ENCODE results near the gene GPR176.

GPR176 gene

DNA sequence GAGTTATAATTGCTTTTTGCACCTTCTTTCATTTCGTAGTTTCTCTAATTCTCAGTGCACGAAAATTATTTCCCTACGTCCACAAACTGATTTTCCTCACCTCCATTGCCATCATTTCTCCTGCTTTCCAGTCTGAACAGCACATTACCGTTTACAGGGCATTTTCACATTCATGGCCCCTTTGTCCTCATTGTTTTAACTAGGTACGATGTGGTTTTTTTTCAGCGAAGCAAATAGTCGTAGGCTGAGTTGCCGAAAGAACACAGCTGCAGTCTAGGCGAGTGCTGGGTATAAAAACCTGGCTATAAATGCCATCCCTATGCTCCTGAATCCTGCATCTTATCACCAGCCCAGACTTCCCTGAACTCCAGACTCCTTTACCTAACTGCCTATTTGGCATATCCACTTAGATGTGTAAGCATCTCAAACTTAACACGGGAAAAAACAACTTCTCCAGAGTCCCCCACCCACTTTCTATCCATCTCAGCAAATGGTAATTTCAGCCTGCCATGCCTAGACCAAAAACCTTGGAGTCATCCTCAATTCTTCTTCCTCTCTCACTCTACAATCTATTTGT is 136.7 kb downstream of the GPR176 start:
- no peak for DNase-seq (ENCODE audit: low spot score)

DNA sequence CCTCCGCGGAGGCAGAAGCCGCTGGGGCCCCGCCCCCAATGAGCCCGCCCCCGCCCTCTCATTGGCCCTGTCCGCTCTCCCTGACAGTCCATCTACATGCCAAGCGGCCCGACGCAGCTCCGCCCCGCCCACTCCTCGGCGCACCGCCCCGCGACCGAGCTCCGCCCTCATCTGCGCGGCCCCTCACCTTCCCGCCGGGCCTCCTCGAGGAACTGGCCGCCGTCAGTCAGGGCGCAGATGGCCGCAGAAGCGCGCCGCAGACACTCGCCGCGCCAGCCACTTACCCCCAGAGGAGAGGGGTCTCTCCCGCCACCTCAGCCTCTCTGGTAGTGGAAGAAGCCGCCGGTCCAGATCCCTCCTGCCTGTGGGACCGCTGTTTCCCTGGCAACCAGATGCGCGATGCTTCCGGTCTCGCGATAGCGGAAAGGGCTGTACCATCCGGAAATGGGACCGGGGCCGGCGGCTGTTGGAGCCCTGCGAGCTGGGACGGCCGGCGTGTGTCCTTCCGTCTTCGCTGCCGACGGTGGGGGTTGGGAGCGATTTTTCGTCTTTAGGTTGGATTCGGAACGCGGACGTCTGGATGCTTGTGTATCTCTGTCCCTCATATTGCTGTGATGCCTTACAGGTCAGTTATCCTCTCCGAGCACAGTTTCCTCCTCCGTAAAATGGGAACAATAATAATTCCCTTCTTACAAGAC is 137.5 kb downstream of the GPR176 start, which contains the start of gene FSIP1:
TSS of gene FSIP1 (minus strand) at position 401 of the 698 bp plus-strand sequence. CDS start 6,317 bp downstream, outside the sequence.
- peak; percentile 93 for DNase-seq (ENCODE audit: low spot score)

DNA sequence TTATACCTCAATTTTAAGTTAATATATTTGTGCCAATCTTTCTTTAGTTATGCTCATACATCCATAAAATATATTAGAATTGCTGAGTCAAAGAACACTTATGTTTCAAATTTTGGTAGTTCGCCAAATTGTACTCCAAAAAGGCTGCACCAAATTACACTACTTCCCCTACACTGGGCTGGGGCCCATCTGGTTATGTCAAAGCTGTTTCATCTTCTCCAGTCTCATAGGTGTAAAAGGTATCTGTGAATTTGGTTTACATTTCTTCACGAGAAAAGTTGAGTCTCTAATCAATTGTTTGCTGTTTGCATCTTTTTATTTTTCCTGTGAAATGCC is 138.1 kb downstream of the GPR176 start:
- DNase-seq (ENCODE audit: low spot score): no peak

DNA sequence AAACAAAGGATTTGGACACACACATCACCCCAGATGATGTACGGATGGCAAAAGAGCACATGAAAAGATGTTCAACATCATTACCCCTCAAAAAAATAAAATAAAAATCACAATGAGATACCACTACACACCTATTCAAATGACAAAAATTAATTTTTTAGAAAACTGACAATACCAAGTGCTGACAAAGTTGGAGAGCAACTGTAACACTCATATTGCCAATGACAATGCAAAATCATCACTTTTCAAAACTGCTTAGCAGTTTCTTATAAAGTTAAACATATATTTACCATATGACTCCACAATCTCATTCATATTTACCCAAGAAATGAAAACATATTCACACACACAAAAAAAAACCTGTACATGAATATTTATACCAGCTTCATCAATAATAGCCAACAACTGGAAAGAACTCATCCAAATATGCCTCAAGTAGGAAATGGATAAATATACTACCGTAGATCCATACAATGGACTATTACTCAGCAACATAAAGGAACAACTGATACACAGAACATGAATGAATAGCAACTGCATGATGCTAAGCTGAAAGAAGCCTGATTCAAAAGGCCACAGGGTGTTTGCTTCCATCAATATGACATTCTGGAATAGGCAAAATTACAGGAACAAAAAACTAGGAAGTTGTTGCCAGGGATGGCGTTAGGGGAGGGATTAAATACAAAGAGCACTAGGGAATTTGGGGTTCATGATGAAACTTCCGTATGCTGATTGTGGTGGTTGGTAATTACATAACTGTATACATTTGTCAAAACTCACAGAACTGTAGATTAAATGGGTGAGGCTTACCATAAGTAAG is 138.7 kb downstream of the GPR176 start:
- no peak for DNase-seq (ENCODE audit: low spot score)

DNA sequence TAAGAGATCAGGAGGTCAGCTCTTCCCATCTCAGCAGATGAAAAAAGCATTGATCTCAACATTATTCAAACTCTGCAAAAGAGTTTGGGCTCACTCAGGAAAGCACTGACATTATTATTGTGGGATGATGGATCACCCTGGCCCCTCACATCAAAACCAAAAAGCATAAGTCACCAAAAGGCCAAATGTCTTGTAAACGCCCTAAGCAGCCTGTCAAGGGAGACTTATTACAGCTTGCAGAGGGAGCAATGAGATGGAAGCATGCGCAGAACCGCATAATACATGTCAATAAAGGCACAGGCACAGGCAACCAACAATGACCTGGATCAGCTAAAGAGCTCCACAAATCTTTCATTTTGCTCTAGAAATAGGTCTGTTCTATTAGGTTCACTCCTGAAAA is 142.0 kb downstream of the GPR176 start:
- no peak for DNase-seq (ENCODE audit: low spot score)

DNA sequence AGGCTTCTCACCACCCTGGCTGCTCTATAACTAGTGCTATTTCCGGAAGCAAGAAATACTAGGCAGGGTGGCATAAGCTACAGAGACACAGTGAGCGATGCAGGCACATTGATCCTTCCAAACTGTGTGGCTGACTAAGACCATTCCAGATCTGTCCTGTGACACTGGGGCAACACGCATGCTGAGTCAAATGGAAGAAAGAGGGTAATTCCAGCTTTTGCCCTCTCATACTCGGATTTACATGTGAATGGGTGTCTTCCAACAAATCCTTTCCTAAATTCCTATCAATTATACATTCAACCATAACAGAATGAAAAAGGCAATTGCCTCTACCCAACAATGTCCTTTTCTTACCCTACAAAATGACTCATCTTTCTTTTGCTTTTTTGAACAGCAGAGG is 142.6 kb downstream of the GPR176 start:
- no peak for DNase-seq (ENCODE audit: low spot score)

DNA sequence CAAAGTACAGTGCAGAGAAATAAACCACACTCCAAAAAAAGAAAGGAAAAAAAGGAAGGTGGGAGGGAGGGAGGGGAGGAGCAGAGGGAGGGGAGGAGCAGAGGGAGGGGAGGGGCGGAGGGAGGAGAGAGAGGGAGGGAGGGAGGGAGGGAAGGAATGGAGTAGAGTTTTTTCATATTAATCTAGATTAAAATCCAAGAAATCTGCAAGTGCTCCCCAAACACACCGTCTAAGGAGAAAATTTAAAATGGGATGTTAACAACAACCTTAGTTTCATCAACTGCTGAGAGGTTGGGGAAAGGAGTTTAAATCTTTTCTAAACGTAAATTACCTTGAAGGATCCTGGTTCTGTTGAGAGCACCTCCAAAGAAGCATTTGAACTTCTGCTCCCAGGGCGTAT is 144.0 kb downstream of the GPR176 start:
- no peak for DNase-seq (ENCODE audit: low spot score)

DNA sequence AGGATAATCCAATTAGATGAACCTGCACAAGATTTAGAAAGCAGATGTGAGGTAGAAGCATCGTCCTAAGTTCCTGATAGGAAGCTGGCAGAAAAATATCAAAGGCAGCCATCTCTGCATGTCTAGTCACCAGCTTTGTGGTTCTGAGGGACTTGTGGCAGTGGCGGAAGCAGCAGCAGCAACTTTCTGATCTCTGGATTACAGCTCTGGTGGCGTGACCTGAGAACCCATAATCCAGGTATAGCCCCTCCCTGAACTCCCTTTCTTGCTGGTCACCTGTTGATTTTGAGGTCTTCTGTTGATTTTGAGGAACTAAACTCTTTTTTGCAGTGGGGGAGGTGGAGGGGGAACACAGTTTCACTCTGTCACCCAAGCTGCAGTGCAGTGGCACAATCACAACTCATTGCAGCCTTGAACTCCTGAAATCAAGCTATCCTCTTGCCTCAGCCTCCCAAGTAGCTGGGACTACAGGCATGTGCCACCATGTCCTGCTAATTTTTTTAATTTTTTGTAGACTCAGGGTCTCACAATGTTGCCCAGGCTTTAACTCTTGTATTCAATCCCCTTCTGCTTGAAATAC is 145.3 kb downstream of the GPR176 start:
- no peak for DNase-seq (ENCODE audit: low spot score)

DNA sequence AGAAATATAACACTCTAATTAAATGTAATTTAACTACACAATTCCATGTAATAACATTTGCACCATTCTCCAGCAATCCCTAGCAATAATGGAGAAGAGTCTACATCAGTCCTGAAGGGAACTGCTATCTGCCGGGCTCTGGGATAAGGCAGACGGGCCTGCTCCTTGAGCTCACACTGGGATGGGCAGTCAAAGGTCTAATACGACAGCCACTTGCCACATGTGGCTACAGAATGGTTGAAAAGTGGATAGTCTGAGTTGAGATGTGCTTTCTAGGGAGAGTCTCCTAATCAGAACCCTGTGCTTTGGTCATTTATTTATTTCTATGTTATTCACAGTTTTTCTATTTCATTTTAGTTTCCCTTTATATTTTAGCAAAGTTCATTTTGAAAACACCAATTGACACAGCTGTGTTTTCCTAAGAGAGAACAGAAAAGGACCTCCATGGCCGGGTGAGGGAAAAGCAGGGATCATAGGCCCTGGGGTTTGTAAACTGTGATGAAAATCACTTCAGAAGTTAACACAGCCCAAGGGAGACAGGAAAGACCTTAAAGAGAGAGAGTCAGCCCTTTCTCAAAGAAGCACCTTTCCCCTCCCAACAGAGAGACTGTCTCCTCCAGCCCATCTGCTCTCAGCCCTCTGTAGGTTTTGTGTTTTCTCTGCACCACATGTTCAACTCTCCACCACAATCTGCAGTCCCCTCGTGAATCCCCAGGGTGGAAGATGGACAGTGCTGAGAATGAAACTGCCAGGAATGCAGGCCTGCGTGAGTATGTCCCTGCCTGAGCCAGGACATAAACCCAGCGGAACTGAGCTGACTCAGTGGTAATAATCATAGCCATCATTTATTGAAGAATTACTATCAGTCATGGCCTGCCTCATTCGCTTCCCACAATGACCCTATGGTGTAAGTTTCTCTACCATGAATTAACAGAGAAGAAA is 149.0 kb downstream of the GPR176 start:
- no peak for DNase-seq (ENCODE audit: low spot score)

DNA sequence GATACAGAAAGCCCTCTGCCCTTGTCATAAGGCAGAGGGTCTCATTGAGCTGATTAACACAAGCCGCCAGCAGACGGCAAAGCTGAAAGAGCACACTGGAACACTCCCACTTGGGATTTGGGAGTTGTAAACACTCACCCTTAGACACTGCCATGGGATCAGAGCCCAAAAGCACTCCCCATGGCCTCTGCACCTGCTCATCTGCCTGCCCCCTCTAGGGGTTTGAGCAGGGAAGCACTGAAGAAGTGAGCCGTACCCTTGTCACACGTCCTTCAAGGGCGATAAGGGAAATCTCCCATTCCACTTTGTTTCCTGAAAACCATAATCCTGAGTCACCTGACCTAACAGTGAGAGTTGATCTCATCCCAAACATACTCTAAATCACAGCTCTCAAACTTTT is 152.1 kb downstream of the GPR176 start:
- no peak for DNase-seq (ENCODE audit: low spot score)

DNA sequence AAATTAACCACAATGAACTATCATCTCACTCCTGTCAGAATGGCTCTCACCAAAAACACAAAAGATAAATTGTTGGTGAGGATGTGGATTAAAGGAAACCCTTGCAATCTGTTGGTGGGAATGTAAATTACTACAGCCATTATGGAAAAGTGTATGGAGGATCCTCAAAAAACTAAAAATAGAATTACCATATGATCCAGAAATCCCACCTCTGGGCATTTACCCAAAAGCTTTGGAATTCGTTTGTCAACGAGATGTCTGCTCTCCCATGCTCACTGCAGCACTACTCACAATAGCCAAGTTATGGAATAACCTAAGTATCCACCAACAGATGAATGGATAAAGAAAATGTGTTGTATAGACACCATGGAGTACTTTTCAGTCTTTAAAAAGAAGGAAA is 159.1 kb downstream of the GPR176 start:
- DNase-seq (ENCODE audit: low spot score): no peak

DNA sequence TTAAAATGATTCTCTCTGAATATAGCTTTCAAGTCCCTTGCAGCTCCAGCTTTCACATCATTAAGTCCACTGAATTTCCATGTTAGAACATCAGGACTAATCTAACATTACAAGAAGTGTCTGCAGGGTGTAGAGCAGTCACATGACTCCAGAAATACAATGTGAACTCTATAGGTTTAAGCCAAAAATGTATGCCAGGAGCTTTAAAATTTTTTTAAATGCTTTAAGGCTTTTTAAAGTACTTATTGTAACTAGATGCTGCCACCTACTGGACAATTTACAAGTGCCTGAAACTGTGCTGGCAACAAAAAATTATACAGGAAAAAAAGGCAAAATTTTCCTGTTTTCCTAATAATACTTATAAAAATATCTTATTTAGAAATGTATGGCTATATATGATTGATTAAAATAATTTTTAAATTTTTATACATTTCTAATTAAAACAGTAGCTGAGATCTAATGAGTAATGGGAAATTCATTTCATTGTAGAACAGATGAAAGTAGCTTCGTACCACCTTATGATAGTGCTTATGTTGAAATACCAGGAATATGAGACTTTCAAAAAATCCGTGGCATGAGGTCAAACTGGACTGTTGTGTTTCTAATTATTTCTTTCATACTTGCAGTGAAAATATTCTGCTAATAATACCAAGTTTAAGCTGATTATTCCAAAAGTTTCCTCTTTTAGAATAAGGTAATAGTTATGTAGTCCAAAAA is 163.1 kb downstream of the GPR176 start:
- peak; percentile 25 for DNase-seq (ENCODE audit: low spot score)

DNA sequence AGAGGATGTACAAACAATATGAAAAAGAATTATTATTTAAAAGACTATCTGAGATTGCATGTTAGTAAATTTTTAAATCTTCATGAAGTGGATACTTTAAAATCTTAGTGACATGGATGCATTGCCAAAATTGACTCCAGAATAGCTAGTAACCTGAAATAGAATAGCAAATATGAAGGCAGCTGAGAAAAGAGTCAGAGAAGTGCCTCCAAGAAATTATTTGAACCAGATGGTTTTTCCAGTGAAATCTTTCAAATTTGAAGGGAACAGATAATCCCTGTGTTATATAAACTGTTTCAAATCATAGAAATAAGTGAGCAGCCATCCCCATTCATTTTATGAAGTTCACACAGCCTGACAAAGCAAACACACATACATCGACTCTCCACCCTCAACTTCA is 167.1 kb downstream of the GPR176 start:
- DNase-seq (ENCODE audit: low spot score): no peak

DNA sequence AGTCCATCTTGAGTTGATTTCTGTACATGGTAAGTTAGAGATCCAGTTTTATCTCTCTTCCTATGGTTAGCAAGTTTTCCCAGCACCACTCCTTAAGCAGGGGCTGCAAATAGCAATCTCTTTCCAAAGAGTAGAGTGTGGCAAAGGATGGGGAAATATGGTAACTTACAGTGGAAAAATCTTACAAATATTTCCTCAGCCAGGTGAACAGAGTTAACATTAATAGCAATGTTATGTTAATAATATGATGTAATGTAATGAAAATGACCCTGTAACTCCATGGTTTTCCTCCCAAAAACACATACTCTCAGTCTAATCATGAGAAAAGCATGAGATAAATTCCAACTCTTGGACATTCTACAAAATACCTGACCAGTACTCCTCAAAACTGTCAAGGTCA is 167.8 kb downstream of the GPR176 start:
- no peak for DNase-seq (ENCODE audit: low spot score)

Measured in putamen (tissue), 1 donor.